HG02943 (cell line): ENCODE results near the gene MUSK.
A peak's percentile ranks its signal among the peaks of the same experiment; 100 is the strongest.

Experiments
- ATAC-seq: cut with Tn5 transposase; IDR thresholded peaks from one replicate; pipeline ENCODE4 v1.9.1; 2021; ENCODE audit warnings: mild to moderate bottlenecking, low read depth, moderate library complexity; ENCODE audit not compliant: unreplicated experiment

The MUSK gene

GRCh38 chr9:110668570-110669167, at the start of gene MUSK:
Gene MUSK (plus strand): TSS chr9:110668791. CDS start chr9:110668905, 114 bp downstream.
- ATAC-seq, result no peak

DNA sequence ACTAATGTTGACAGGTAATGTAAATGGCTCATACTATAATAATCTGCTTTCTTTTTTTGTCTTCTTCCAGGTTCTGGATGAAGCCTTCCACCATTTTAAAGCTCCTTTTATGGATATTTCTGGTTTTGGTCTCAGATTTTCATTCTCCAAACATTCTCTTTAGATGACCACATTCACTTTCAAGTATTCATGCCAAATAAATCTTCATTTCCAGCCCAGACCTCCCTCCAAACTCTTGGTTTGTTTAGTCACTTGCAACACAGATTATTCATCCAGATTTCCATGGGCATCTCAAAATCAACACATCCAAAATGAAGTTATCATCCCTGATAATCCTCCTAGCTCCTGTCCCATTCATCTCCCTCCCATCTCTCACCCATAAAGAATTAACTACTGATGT, 48.8 kb upstream of the MUSK start:
- no peak for ATAC-seq

DNA sequence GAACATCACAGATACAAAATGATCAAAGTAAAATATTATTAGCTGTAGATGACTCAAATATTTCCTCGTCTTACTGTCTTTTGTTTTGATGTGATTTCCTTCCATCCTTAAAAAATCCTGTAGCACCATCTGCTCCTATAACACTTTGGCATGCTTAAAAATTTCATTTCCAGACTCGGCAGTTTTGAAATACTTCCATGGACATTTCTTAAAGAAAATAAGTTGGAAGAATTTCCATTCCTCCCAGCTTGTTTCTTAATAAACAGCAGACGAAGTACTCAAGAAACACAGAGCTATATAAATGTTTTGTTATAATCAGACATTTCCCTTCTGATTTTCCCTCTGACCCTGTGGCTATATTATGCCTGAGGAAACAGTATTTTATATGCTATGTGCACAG, 47.9 kb upstream of the MUSK start:
- no peak for ATAC-seq

- no peak for ATAC-seq
These were observed 46.2 kb upstream of the MUSK start for GRCh38 chr9:110622368-110622767.

DNA sequence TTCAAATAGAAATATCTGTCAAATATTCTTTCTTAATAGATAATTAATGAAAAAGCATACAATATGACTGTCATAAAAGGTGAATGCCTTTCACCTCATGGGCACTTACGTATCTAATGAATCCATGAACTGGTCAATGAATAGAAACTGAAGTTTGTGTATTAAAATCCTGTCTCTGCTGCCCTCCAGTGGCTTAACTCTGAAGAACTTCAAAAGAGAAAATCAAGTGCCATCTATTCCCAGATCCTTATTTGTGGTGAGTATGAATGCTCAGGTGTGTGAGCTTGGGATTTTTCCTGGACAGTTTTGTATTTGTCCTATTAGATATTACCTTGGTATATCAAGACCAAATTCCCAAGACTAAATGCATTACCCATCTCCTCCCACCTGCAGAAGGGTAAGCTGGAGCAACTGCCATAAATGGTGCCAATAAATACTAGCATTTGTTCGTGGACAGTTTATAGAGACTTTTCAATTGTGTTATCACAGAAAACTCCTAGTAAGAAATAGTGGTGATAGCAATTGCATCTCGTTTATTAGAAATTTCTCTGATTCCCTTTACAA, 45.0 kb upstream of the MUSK start:
- no peak for ATAC-seq

GRCh38 chr9:110626101-110626829, 42.3 kb upstream of the MUSK start:
- ATAC-seq, result peak; percentile 88

- no peak for ATAC-seq
These were observed 33.0 kb upstream of the MUSK start for GRCh38 chr9:110635589-110635988.

- ATAC-seq, result no peak
These were observed 30.1 kb upstream of the MUSK start for GRCh38 chr9:110638381-110638954.

DNA sequence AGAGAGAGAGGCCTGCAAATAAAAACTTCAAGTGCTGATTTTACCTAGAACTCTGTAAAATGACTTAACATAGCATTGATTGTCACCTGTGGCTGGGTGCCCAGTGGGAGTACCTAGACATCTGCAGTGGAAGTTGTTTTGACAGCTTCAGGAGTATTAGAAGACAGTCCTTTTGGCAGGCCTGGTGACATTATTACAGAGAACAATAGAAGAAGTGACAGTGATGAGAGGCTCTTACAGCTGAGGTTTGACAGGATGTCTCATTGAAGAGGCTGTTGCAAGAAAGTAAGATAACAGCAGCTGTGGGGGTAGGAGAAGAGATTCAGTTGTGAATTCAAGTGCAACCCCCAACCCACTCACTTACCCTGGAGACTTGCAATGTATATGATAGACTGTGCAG, 27.9 kb upstream of the MUSK start:
- ATAC-seq, result no peak

GRCh38 chr9:110641293-110641692, 27.3 kb upstream of the MUSK start:
- ATAC-seq, result no peak

DNA sequence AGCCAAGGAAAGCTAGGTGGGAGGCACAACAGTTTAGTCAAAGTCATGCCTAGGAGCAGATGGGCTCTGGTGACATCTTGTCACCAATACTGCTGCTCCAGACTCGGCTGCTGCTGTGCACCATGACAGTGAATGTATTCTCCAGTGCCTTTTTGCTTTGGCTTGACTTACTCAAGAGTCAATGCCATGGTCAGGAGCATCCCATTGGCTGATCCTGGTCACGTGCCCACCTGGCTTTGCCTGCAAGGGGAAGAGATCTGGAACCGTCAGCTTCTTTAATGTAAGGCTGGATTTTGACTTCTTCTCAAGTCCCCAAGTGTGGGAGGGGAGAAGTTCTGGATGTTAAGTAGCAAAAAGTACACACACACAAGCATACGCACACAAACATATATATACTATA, 19.9 kb upstream of the MUSK start:
- no peak for ATAC-seq

DNA sequence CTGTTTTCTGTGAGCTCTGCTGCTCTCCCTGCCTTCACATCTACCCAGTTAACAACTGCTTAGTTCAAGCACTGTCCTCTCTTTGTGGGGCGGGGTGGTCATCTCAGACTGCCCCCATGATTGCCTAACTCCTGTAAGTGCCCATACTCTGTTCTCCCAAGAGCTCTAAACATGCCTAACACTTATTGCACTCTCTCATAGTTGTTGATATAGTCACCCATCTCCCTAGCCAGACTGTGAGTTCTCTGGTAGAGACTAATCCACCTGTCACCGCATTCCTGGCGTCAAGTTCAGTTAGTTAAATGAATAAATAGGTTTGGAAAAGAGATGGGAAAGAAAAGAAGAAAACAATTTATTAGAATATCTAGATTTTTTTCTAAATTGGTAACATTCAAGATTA, 18.3 kb upstream of the MUSK start:
- no peak for ATAC-seq

- no peak for ATAC-seq
These were observed 17.6 kb upstream of the MUSK start for GRCh38 chr9:110650991-110651411.

GRCh38 chr9:110655754-110656641, 12.6 kb upstream of the MUSK start:
- ATAC-seq, result no peak

DNA sequence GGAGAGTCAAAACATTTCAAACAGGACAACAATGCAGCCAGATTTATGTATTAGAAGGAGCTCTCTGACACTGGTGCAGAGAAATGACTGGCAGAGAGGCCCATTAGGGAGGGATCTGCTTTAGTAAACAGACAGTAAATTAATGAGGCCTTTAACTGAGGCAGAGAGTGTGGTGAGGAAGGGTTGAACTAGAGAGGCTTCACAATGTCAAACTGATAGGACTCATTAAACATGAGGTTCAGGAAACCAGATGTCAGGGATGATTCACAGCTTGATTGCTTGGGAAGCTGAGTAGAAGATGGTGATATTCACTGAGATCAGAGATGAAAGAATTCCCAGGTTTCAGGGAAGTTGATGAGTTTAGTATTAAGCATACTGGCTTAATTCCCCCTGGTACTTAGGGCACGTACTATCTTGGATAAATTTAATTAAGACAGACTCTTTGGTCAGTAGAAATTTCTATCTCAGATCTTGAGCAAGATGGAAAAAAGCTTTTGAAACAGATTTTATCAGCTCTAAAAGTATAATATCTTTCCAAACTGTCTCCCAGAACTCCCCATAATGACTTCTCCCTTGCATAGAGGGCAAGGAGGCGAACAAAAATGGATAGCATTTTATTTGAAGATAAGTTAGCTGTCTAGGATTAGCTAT, 8.6 kb upstream of the MUSK start:
- ATAC-seq, result no peak

DNA sequence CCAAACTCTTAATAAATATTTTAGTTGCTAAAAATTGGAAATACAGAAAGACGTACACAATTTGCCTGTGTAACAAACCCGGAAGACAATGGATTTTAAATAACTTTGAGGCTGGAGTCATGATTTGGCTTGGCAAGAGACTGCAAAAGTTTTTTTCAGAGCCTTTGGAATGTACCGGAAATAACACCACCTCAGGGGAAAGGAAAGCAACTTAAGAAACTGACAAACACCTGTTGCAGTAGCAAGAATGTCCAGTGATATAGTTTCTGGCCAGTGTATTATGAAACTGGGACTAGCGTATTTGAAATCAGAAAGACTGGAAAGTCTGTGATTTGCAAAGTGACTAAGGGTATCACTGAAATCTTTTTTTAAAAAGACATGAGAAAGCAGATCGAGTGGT, 842 bp downstream of the MUSK start:
- no peak for ATAC-seq

- no peak for ATAC-seq
These were observed 3.3 kb downstream of the MUSK start for GRCh38 chr9:110671849-110672248.

- ATAC-seq, result no peak
These were observed 4.4 kb downstream of the MUSK start for GRCh38 chr9:110672873-110673510.

DNA sequence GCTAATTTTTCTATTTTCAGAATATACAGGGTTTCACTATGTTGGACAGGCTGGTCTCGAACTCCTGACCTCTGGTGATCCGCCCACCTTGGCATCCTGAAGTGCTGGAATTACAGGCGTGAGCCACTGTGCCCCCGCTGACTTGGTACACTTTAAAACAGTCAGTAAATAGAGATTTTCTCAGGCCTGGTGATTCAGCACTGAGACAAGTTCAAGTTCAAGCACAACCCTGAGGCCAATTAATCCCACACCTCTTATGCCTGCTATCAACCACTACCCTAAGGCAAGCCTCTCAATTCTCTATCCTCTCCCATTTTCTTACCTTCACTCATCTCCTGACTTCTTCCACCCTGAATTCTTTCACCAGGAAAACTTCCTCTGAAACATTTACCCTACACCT, 18.9 kb downstream of the MUSK start:
- ATAC-seq, result no peak

DNA sequence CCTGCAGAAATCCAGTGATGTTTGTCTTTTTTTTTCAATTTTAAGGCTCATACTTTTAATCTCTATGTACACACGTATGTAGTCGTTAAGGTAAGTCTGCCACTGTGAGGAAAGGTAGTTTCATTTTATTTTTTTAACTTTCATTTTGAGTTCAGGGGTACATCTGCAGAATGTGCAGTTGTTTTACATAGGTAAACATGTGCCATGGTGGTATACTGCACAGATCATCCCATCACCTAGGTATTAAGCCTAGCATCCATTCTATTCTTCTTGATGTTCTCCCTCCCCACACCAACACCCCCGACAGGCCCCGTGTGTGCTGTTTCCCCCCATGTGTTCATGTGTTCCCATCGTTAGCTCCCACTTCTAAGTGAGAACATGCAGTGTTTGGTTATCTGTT, 19.7 kb downstream of the MUSK start:
- ATAC-seq, result no peak
